IMR-90 (cell line): ENCODE data around the gene GPC6. TPM values are rescaled to one million over a fixed set of nuclear protein-coding genes. Genes with fewer than 3 reads are reported as not detected.
A peak's percentile ranks its signal among the peaks of the same experiment; 100 is the strongest.

ENCODE experiments used
- ATAC-seq: fragments of 200-7000 bp; cut with Tn5 transposase; 2 replicates; pipeline ENCODE4 v1.9.1; 2020; ENCODE audit warnings: low read depth, mild to moderate bottlenecking, moderate library complexity
- BruUV-seq: library from RNA; stranded (reverse); fragments of 400-500 nt; replicated peaks from 2 replicates; lab custom pipeline; 2021; lab: Mats Ljungman, UMichigan
- CTCF ChIA-PET: fragments of 300-600 bp; formaldehyde crosslinking; extraction: SDS; loops from one replicate; lab custom pipeline; 2021; ENCODE audit warnings: antibody characterized with exemption; lab: Yijun Ruan, JAX
- POLR2A ChIA-PET: fragments of 300-600 bp; sonication (Branson Sonifier 250); formaldehyde crosslinking; loops from one replicate; lab custom pipeline; 2022; ENCODE audit warnings: antibody characterized with exemption; ENCODE audit not compliant: unreplicated experiment; lab: Charles Lee
- DNase-seq: peaks from one replicate; pipeline ENCODE4 v3.0.0; 2013
- H2AFZ ChIP-seq: replicated peaks from 2 replicates; pipeline ENCODE3; 2013; ENCODE audit warnings: low read length, mild to moderate bottlenecking; ENCODE audit not compliant: poor library complexity
- H2AK5ac ChIP-seq: 2 replicates; pipeline ENCODE4 v1.6.1; 2013; ENCODE audit warnings: low read depth, low read length, inconsistent platforms
- H2AK9ac ChIP-seq: replicated peaks from 2 replicates; pipeline ENCODE3; 2013; ENCODE audit warnings: mild to moderate bottlenecking, low read depth, low read length, moderate library complexity; ENCODE audit not compliant: poor library complexity
- H2BK120ac ChIP-seq: 2 replicates; pipeline ENCODE4 v1.6.1; 2013; ENCODE audit warnings: low read depth, low read length, inconsistent platforms
- H2BK15ac ChIP-seq: 3 replicates; pipeline ENCODE4 v1.6.1; 2013; ENCODE audit warnings: low read depth, low read length, inconsistent platforms
- H2BK20ac ChIP-seq: 2 replicates; pipeline ENCODE4 v1.6.1; 2013; ENCODE audit warnings: low read depth, mild to moderate bottlenecking, inconsistent platforms, low read length, moderate library complexity
- H2BK5ac ChIP-seq: 2 replicates; pipeline ENCODE4 v1.6.1; 2013; ENCODE audit warnings: mild to moderate bottlenecking, low read depth, low read length, inconsistent platforms; ENCODE audit not compliant: poor library complexity, severe bottlenecking
- H3K14ac ChIP-seq: replicated peaks from 2 replicates; pipeline ENCODE4 v1.6.1; 2013; ENCODE audit warnings: low read depth, low read length, inconsistent platforms
- H3K18ac ChIP-seq: 2 replicates; pipeline ENCODE4 v1.6.1; 2013; ENCODE audit warnings: low read depth, low read length, control low read depth
- H3K23ac ChIP-seq: 2 replicates; pipeline ENCODE4 v1.6.1; 2013; ENCODE audit warnings: low read depth, low read length, inconsistent platforms
- H3K27ac ChIP-seq: 2 replicates; pipeline ENCODE4 v1.5.1; 2013; ENCODE audit warnings: mild to moderate bottlenecking, control low read depth, low read length; ENCODE audit not compliant: insufficient read depth
- H3K27me3 ChIP-seq: 2 replicates; pipeline ENCODE4 v1.6.1; 2013; ENCODE audit warnings: low read length; ENCODE audit not compliant: control insufficient read depth, insufficient read depth
- H3K36me3 ChIP-seq: 2 replicates; pipeline ENCODE4 v1.6.1; 2013; ENCODE audit warnings: low read length, mixed read lengths; ENCODE audit not compliant: control insufficient read depth, insufficient read depth
- H3K4ac ChIP-seq: 2 replicates; pipeline ENCODE4 v1.6.1; 2013; ENCODE audit warnings: low read depth, low read length, inconsistent platforms
- H3K4me1 ChIP-seq: 2 replicates; pipeline ENCODE4 v1.6.1; 2013; ENCODE audit warnings: low read length, mixed read lengths; ENCODE audit not compliant: control insufficient read depth, insufficient read depth
- H3K4me2 ChIP-seq: 2 replicates; pipeline ENCODE4 v1.6.1; 2013; ENCODE audit warnings: low read depth, mild to moderate bottlenecking, control low read depth, low read length, moderate library complexity
- H3K4me3 ChIP-seq: 2 replicates; pipeline ENCODE4 v1.5.1; 2013; ENCODE audit warnings: low read depth, mild to moderate bottlenecking, control low read depth, low read length, moderate library complexity; ENCODE audit not compliant: insufficient read depth
- H3K56ac ChIP-seq: 2 replicates; pipeline ENCODE4 v1.6.1; 2013; ENCODE audit warnings: low read length, inconsistent platforms; ENCODE audit not compliant: insufficient read depth; ENCODE audit errors: extremely low read depth
- H3K79me1 ChIP-seq, 2 experiments: 2 replicates each; pipeline ENCODE4 v1.6.1; 2013; ENCODE audit warnings: low read length in 2 of 2, inconsistent platforms in 1 of 2, low read depth in 1 of 2
- H3K9ac ChIP-seq: 2 replicates; pipeline ENCODE4 v1.6.1; 2013; ENCODE audit warnings: low read depth, low read length, control low read depth
- H3K9me1 ChIP-seq: 2 replicates; pipeline ENCODE4 v1.6.1; 2013; ENCODE audit warnings: low read length, inconsistent platforms; ENCODE audit not compliant: insufficient read depth
- H3K9me3 ChIP-seq: 2 replicates; pipeline ENCODE4 v1.6.1; 2013; ENCODE audit warnings: low read length; ENCODE audit not compliant: control insufficient read depth, insufficient read depth
- H4K20me1 ChIP-seq: 2 replicates; pipeline ENCODE4 v1.6.1; 2013; ENCODE audit warnings: low read length, inconsistent platforms; ENCODE audit not compliant: insufficient read depth
- H4K5ac ChIP-seq: 2 replicates; pipeline ENCODE4 v1.6.1; 2013; ENCODE audit warnings: mild to moderate bottlenecking, low read depth, low read length, control low read depth
- H4K8ac ChIP-seq, 2 experiments: 2 replicates each; pipeline ENCODE4 v1.6.1; 2013; ENCODE audit warnings: low read depth in 2 of 2, low read length in 2 of 2, control low read depth in 1 of 2, inconsistent platforms in 1 of 2
- H4K91ac ChIP-seq: 2 replicates; pipeline ENCODE4 v1.6.1; 2013; ENCODE audit warnings: low read depth, low read length, inconsistent platforms; ENCODE audit not compliant: insufficient read depth
- BHLHE40 ChIP-seq: fragments of 150-350 bp; IDR thresholded peaks from 2 replicates; pipeline ENCODE4 v1.6.1; 2016; ENCODE audit warnings: mild to moderate bottlenecking, low read depth, low read length
- CEBPB ChIP-seq: IDR thresholded peaks from 2 replicates; pipeline ENCODE4 v1.6.1; 2012; ENCODE audit warnings: low read depth, low read length, improper control_type of control experiment
- CHD1 ChIP-seq: IDR thresholded peaks from 2 replicates; pipeline ENCODE4 v1.6.1; 2012; ENCODE audit warnings: low read depth, low read length, improper control_type of control experiment
- FOS ChIP-seq: fragments of 150-350 bp; IDR thresholded peaks from 2 replicates; pipeline ENCODE4 v1.6.1; 2016; ENCODE audit warnings: low read depth, low read length
- MAFK ChIP-seq: IDR thresholded peaks from 2 replicates; pipeline ENCODE4 v1.6.1; 2012; ENCODE audit warnings: low read depth, low read length, improper control_type of control experiment
- MAZ ChIP-seq: IDR thresholded peaks from 2 replicates; pipeline ENCODE4 v1.6.1; 2012; ENCODE audit warnings: low read depth, mild to moderate bottlenecking, low read length, improper control_type of control experiment, moderate library complexity, borderline replicate concordance
- NFE2L2 ChIP-seq: fragments of 150-350 bp; IDR thresholded peaks from 2 replicates; pipeline ENCODE4 v1.6.1; 2016; ENCODE audit warnings: low read depth, mild to moderate bottlenecking, low read length
- POLR2A ChIP-seq: IDR thresholded peaks from 2 replicates; pipeline ENCODE4 v1.6.1; 2012; ENCODE audit warnings: mild to moderate bottlenecking, low read depth, low read length
- RCOR1 ChIP-seq: IDR thresholded peaks from 2 replicates; pipeline ENCODE4 v1.6.1; 2012; ENCODE audit warnings: mild to moderate bottlenecking, low read length, improper control_type of control experiment; ENCODE audit not compliant: insufficient replicate concordance
- SMC3 ChIP-seq: fragments of 150-350 bp; IDR thresholded peaks from 2 replicates; pipeline ENCODE4 v1.6.1; 2016; ENCODE audit warnings: low read depth, mild to moderate bottlenecking, antibody characterized with exemption, low read length, moderate library complexity
- WGBS, 2 experiments: methylation state at CpG; one replicate each; pipeline versions ENCODE4 v1.1.5 to v1.1.7; 2013; ENCODE audit warnings: missing lambda C conversion rate in 2 of 2; ENCODE audit not compliant: insufficient read length in 1 of 2; ENCODE audit errors: extremely low coverage in 2 of 2; 5-methylcytosine and 5-hydroxymethylcytosine counted together
- dilution Hi-C: fragments of 300-500 bp; cut with HindIII; formaldehyde crosslinking; loops from one replicate; pipeline ENCODE4 v1.14.3; 2018; ENCODE audit warnings: low sequenced_read_pairs; ENCODE audit not compliant: unreplicated experiment
- in situ Hi-C: fragments of 300-500 bp; cut with MboI; formaldehyde crosslinking; loops from 3 replicates; pipeline ENCODE4 v1.14.3; 2019; ENCODE audit warnings: low sequenced_read_pairs, inconsistent platforms, mixed read lengths
- intact Hi-C: fragments of 100-400 bp; cut with micrococcal nuclease; formaldehyde crosslinking; loops from 2 replicates; pipeline ENCODE4 v1.10.0; 2022
- polyA plus RNA-seq, 3 experiments: library from polyadenylated mRNA; depleted of rRNA; stranded (reverse); fragments of >200 nt; gene quantifications; 2 replicates each; pipeline ENCODE4 v1.2.3, GENCODE V29; 2012; ENCODE audit warnings: low replicate concordance in 1 of 3
- total RNA-seq: library from RNA; depleted of rRNA; stranded (reverse); fragments of >200 nt; gene quantifications from 2 replicates; pipeline ENCODE4 v1.2.3, GENCODE V29; 2012
- TF ChIP-seq, protein P1 (sequence below): fragments of 150-350 bp; IDR thresholded peaks from 2 replicates; pipeline ENCODE4 v1.6.1; 2016; ENCODE audit warnings: low read depth, mild to moderate bottlenecking, low read length, moderate library complexity, borderline replicate concordance
- TF ChIP-seq, protein P2 (sequence below): fragments of 150-350 bp; IDR thresholded peaks from 2 replicates; pipeline ENCODE4 v1.6.1; 2017; ENCODE audit warnings: mild to moderate bottlenecking, antibody characterized with exemption, low read length, low read depth
- TF ChIP-seq, protein P3 (sequence below): conservative IDR thresholded peaks from 2 replicates; pipeline ENCODE4 v1.5.1; 2012; ENCODE audit warnings: mild to moderate bottlenecking, low read depth, low read length, improper control_type of control experiment

The GPC6 gene
- total and polyA plus RNA-seq, 2 of the 4 experiments (the other 2 are of a cell fraction): 14.9 to 39.4 TPM

DNA sequence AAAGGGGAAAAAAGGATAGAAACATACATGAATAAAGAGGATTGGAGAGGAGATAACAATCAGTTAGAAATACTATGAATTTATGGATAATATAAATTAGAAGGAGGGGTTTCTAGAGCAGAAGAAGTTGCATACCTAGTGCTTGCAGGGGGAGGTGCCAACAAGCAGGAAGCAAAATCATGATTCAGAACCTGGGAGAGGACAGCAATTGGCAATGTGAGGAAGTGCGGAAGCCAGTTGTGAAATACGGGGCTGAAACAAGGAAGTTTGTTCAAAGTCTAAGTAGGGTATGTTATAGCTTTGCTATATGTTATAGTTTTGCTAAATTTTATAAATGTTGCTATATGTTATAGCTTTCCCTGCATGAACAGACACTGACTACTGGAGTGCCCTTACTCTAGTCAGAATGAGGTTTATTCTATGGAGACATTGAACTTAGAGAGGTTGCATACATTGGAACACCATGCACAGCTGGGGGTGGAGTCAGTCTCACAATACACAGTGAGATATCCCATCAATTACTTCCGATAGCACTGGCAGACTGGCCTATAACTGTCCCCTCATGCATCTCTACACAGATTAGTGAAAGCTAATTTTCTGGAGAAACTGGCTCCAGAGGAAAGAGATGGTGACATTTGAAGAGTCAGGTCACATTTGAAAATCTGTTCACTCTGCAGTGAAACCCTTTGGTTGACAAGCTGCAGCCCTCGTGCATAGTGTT is 92.1 kb downstream of the GPC6 start:
- Histone ChIP-seq H3K79me1 (no peaks in the 10 kb centered on the region), H3K4me1 (no peaks in the 10 kb centered on the region; the same call in 1 of the 2 replicates), H3K4ac (no peak overlapping the region), H3K36me3 (no peaks in the 10 kb centered on the region), H3K9ac (no peak overlapping the region), H2AFZ (no peak overlapping the region), H3K9me3 (no peaks in the 10 kb centered on the region), H3K14ac (no peak overlapping the region), H3K9me1 (no peaks in the 10 kb centered on the region), H4K5ac (no peak overlapping the region), H4K20me1 (no peaks in the 10 kb centered on the region), H3K27ac (no peak overlapping the region), H3K18ac (no peak overlapping the region), H2BK15ac (no peak overlapping the region), H2BK20ac (no peak overlapping the region), H3K4me3 (no peak overlapping the region), H2BK5ac (no peak overlapping the region), H2AK9ac (no peak overlapping the region), H4K8ac (no peak overlapping the region), H3K23ac (no peak overlapping the region), H3K27me3 (no peaks in the 10 kb centered on the region), H2BK120ac (no peak overlapping the region), H3K4me2 (no peak overlapping the region), H4K91ac (no peak overlapping the region), H2AK5ac (no peak overlapping the region), H3K56ac (no peak overlapping the region)
- no TSS peak for BruUV-seq
- ChIA-PET POLR2A (no interaction called here), CTCF (no interaction called here)
- TF ChIP-seq BHLHE40: no peak
- TF ChIP-seq NFE2L2: no peak
- TF ChIP-seq SMC3: no peak
- TF ChIP-seq POLR2A: no peak
- TF ChIP-seq, protein P1, sequence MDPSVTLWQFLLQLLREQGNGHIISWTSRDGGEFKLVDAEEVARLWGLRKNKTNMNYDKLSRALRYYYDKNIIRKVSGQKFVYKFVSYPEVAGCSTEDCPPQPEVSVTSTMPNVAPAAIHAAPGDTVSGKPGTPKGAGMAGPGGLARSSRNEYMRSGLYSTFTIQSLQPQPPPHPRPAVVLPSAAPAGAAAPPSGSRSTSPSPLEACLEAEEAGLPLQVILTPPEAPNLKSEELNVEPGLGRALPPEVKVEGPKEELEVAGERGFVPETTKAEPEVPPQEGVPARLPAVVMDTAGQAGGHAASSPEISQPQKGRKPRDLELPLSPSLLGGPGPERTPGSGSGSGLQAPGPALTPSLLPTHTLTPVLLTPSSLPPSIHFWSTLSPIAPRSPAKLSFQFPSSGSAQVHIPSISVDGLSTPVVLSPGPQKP: no peak
- TF ChIP-seq, protein P2, sequence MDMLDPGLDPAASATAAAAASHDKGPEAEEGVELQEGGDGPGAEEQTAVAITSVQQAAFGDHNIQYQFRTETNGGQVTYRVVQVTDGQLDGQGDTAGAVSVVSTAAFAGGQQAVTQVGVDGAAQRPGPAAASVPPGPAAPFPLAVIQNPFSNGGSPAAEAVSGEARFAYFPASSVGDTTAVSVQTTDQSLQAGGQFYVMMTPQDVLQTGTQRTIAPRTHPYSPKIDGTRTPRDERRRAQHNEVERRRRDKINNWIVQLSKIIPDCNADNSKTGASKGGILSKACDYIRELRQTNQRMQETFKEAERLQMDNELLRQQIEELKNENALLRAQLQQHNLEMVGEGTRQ: no peak
- no peak for TF ChIP-seq CEBPB
- TF ChIP-seq, protein P3, sequence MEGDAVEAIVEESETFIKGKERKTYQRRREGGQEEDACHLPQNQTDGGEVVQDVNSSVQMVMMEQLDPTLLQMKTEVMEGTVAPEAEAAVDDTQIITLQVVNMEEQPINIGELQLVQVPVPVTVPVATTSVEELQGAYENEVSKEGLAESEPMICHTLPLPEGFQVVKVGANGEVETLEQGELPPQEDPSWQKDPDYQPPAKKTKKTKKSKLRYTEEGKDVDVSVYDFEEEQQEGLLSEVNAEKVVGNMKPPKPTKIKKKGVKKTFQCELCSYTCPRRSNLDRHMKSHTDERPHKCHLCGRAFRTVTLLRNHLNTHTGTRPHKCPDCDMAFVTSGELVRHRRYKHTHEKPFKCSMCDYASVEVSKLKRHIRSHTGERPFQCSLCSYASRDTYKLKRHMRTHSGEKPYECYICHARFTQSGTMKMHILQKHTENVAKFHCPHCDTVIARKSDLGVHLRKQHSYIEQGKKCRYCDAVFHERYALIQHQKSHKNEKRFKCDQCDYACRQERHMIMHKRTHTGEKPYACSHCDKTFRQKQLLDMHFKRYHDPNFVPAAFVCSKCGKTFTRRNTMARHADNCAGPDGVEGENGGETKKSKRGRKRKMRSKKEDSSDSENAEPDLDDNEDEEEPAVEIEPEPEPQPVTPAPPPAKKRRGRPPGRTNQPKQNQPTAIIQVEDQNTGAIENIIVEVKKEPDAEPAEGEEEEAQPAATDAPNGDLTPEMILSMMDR: no peak
- no peak for TF ChIP-seq MAZ
- no peak for TF ChIP-seq MAFK
- TF ChIP-seq FOS: no peak
- TF ChIP-seq CHD1: no peak
- no peak for TF ChIP-seq RCOR1
- DNase-seq (peak; percentile 35), ATAC-seq (no peak)
- intact Hi-C loops: no loop called here
- dilution Hi-C loops: no loop called here
- in situ Hi-C loops: no loop called here
- WGBS, 2 experiments: 100% methylated on average over 1 of the region's 4 CpGs; no CpG with 5 or more reads in 1 of the 2 experiments
